ENCODE data around the gene SORCS2.

The SORCS2 gene

GRCh38 chr4:7330811-7331681 lies 138.7 kb downstream of the SORCS2 start:
- Histone ChIP-seq H3K9me2 (replicated peaks; ENCODE audit: control insufficient read depth, low read length) (no peaks in the 10 kb centered on the region), H3K4me1 (ENCODE audit: control insufficient read depth, low read length) (peaks cover 5% of the 10 kb centered on the region), H3K36me3 (ENCODE audit: control insufficient read depth, low read length) (no peaks in the 10 kb centered on the region), H3K27me3 (ENCODE audit: control insufficient read depth, low read length) (no peaks in the 10 kb centered on the region), H3F3A (ENCODE audit: control insufficient read depth, insufficient read depth) (no peaks in the 10 kb centered on the region), H3K79me2 (ENCODE audit: control insufficient read depth, low read length) (no peaks in the 10 kb centered on the region), H3K9me3 (ENCODE audit: control insufficient read depth, insufficient read depth, low read length) (no peaks in the 10 kb centered on the region), H3K4me2 (ENCODE audit: low read length) (no peak overlapping the region), H4K20me1 (ENCODE audit: control insufficient read depth, insufficient read depth, low read depth, low read length) (no peaks in the 10 kb centered on the region), H3K27ac (ENCODE audit: low read depth, low read length) (no peak overlapping the region), H3K4me3 (ENCODE audit: low read length) (no peak overlapping the region)
- TF ChIP-seq CTCF (IDR thresholded peaks at IDR 0.05; ENCODE audit: low read depth, low read length, poor library complexity, severe bottlenecking): no peak
- TF ChIP-seq EZH2phosphoT487 (IDR thresholded peaks at IDR 0.05; ENCODE audit: borderline replicate concordance, low read length): no peak

DNA sequence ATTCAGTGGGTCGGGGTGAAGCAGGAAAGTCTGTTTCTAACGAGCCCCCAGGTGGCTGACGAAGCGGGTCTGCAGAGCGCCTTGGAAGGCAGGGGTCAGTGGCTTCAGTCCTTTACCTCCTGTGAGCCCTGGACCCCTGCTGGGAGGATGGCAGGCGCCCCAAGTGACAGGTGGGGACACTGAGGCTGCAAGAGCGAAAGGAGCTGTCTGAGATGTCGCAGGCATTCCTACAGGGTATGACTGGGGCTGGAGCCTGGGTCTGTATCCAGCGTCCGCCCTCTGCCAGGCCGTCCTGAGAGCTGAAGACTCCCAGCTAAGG lies 139.3 kb downstream of the SORCS2 start:
- H3K27me3 ChIP-seq (ENCODE audit: control insufficient read depth, low read length): no peaks in the 10 kb centered on the region
- H3K79me2 ChIP-seq (ENCODE audit: control insufficient read depth, low read length): no peaks in the 10 kb centered on the region
- no peak for TF ChIP-seq EZH2phosphoT487 (IDR thresholded peaks at IDR 0.05; ENCODE audit: borderline replicate concordance, low read length)
- TF ChIP-seq CTCF (IDR thresholded peaks at IDR 0.05; ENCODE audit: low read depth, low read length, poor library complexity, severe bottlenecking): no peak
- no peaks in the 10 kb centered on the region for H3K36me3 ChIP-seq (ENCODE audit: control insufficient read depth, low read length)
- no peaks in the 10 kb centered on the region for H3K9me3 ChIP-seq (ENCODE audit: control insufficient read depth, insufficient read depth, low read length)
- no peak overlapping the region for H3K27ac ChIP-seq (ENCODE audit: low read depth, low read length)
- H3K4me2 ChIP-seq (ENCODE audit: low read length): no peak overlapping the region
- H3K9me2 ChIP-seq (replicated peaks; ENCODE audit: control insufficient read depth, low read length): no peaks in the 10 kb centered on the region
- H4K20me1 ChIP-seq (ENCODE audit: control insufficient read depth, insufficient read depth, low read depth, low read length): no peaks in the 10 kb centered on the region
- no peaks in the 10 kb centered on the region for H3F3A ChIP-seq (ENCODE audit: control insufficient read depth, insufficient read depth)
- peaks cover 7% of the 10 kb centered on the region for H3K4me1 ChIP-seq (ENCODE audit: control insufficient read depth, low read length)
- no peak overlapping the region for H3K4me3 ChIP-seq (ENCODE audit: low read length)

DNA sequence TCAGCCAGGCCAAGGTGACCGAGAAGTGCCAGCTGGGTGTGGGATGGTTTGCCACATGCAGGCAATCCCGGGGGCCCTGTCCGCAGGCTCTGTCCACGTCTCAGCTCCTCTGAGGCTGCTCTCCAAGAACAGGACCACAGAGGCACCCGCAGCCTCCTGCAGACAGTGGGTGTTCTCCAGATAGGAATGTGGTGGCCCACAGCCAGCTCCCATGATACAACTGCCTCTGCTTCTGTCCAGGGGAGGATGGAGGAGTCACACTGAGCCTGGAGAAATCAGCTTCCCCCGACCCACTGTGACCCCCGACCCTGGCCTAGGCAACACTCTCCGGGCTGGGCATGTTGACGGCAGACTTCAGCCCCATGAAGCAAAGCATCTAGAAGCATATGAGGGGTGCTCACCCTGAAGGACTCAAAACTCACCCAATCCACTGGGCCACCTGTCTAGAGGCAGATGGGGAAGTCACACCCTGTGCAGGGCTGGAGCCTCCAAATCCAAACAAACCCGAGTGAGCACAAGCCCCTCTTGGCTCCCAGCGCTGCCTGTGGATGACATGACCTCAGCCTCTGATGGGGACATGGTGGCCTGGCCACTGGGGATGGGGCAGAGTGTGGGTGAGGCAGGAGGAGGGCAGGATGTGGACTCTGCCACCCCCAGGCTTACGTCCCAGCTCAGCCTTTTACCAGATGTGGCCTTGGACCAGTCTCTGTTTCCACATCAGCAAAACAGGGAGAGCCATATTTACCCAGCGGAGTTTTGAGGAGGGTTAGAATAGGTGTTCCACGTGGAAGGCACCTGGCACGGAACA lies 140.1 kb downstream of the SORCS2 start:
- no peak overlapping the region for H3K4me2 ChIP-seq (ENCODE audit: low read length)
- no peaks in the 10 kb centered on the region for H3K9me3 ChIP-seq (ENCODE audit: control insufficient read depth, insufficient read depth, low read length)
- H3K4me1 ChIP-seq (ENCODE audit: control insufficient read depth, low read length): peaks cover 7% of the 10 kb centered on the region
- H3K27me3 ChIP-seq (ENCODE audit: control insufficient read depth, low read length): no peaks in the 10 kb centered on the region
- no peak for TF ChIP-seq CTCF (IDR thresholded peaks at IDR 0.05; ENCODE audit: low read depth, low read length, poor library complexity, severe bottlenecking)
- TF ChIP-seq EZH2phosphoT487 (IDR thresholded peaks at IDR 0.05; ENCODE audit: borderline replicate concordance, low read length): no peak
- H3K36me3 ChIP-seq (ENCODE audit: control insufficient read depth, low read length): no peaks in the 10 kb centered on the region
- no peaks in the 10 kb centered on the region for H4K20me1 ChIP-seq (ENCODE audit: control insufficient read depth, insufficient read depth, low read depth, low read length)
- no peaks in the 10 kb centered on the region for H3F3A ChIP-seq (ENCODE audit: control insufficient read depth, insufficient read depth)
- H3K9me2 ChIP-seq (replicated peaks; ENCODE audit: control insufficient read depth, low read length): no peaks in the 10 kb centered on the region
- no peak overlapping the region for H3K27ac ChIP-seq (ENCODE audit: low read depth, low read length)
- H3K79me2 ChIP-seq (ENCODE audit: control insufficient read depth, low read length): no peaks in the 10 kb centered on the region
- no peak overlapping the region for H3K4me3 ChIP-seq (ENCODE audit: low read length)

All from DOHH2 (cell line).